CD1c-positive myeloid dendritic cell (primary cell): ENCODE measurements around the gene WBP4.

Source experiments
- DNase-seq: peaks from one replicate; pipeline ENCODE4 v3.0.0-alpha.2; 2016; ENCODE audit errors: extremely low spot score

Gene WBP4

DNA sequence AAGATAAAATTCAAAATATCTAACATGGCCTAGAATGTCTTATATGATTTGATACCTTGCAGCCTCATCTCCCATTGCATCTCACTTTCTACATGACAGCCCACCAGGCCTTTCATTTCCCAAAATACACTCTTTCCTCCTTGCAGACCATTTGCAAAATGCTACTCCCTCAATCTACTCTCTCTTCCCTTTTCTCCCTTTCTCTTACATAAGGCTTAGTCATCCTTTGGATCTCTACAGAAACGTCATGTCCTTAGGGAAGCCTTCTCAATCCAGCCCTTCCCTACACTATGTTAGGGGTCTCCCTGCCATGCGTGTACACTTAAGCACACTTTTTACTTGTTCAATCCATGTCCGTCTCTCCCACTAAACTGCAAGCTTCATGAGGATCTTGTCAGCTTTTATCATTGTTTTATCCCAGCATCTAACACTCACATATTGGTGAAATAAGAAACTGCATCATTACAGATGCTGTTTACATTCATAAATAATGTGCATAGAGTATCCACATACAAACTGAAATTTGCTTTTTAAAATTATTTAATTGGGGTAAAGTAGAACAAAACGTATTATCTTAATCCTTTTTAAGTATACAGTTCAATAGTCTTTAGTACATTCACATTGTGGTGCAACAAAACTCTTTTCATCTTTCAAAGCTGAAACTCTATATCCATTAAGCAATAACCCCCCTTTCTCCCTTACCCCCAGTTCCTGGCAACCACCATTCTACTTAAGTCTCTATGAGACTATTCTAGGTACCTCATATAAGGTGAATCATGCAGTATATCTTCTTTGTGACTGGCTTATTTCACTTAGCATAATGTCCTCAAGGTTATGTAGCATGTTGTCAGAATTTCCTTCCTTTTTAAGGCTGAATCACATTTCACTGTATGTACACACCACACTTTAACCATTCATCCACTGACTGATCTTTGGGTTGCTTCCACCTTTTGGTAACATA, 11.5 kb upstream of the WBP4 start:
- peak; percentile 77 for DNase-seq

DNA sequence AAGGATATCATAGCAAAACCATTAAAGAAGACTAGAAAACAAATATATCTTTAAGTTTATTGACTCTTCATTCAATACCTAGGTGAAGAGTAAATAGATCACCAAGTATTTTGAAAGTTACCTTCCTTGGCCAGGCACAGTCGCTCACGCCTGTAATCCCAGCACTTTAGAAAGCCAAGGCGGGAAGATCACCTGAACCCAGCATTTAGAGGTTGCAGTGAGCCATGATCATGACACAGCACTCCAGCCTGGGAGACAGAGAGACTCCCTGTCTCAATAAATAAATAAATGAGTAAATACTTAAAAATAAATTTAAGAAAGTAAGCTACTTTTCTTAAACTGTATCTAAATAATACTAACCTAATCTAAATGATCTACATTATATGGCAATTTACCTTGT, 8.9 kb upstream of the WBP4 start:
- DNase-seq: no peak

DNA sequence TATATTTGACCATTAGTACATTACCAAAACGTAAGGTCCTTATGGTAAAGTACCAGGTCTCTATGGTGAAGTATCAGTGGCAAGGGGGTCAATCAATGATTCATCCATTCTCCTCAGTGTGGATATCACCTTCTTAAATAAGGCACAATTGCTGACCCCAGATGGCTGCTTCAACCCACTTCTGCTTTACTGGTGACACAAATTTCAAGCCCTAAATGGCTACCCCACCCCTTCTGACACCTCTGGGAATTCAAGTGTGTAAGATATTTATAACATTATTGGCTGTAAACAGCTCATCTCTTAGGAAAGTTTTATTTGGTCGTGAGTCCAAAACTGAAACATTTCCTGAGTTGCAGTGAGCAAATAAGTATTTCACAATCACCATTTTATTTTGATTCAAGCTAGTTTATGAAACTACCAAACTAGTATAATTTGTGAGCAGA, 7.9 kb upstream of the WBP4 start:
- peak; percentile 72 for DNase-seq

DNA sequence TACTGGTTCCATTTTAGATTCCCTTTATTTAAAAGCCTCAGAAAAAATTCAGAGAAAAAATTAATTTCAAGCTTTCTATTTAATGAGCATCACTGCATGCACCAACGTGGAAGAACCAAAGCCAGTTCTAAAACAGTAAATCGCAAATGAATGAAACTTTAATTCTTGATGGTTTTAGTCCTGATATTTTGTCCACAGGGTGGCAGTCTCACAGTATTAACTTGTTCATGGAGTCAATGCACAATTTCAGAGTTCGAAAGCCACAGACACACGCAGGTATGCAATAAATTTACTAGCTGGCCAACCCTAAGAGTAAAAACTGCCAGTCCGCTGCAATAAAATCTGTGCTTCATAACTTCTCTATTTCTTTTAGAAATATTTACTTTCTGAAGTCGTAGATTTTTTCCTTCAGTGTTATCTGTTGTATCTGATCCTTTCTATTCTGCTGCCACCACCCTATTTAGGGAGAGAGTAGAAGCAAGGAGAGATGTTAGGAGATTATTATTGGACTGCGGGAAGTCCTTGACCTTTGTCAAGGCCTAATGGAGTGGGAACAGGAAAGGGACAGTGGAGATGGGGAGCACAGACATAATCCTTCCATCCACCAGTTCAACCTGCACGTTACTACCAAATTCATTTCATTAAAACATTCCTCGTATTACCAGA, 7.0 kb upstream of the WBP4 start:
- DNase-seq: peak; percentile 69

DNA sequence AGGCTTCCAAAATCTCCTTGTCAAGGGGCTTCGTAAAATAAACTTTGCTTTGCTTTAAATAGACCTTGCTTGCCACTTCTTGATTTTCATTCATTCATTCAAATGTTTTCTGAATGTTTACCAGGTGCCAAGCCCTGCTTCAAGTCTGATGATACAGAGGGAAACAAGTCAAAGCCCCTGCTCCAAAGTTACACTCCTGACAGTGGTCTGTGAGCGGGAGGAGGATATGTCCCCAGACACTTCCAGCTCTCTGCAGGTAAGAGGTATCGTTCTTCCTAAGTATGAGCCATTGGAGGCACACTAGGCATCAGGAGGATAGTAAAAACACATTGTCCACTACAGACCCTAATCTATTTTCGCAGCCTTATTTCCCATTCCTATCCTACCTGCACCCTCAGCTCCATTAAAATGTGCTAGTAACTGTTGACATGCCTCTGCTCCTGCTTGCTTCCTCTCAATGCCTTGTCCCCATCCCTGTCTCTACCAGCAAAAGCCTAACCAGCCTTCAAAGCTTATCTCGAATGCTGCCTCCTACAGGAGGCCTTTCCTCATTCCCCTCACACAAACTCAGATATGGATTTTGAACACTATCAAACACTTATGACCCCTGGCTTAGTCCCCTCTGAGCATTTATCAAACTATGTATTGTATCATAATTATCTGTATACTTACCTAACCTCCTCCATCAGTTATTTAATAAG, 6.2 kb upstream of the WBP4 start:
- peak; percentile 12 for DNase-seq

DNA sequence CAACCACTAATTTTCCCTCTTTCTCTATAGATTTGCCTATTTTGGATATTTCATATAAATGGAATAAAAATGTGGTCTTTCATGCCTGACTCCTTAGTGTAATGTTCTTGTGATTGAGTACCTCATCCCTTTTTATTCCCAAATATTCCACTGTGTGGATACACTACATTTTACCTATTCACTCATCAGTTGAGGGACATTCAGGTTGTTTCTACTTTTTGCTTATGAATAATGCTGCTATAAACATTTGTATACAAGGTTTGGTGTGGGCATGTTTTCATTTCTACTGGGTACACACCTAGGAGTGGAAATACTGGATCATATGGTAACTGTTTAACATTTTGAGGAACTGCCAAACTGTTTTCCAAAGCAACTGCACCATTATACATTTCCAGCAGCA, 5.1 kb upstream of the WBP4 start:
- peak; percentile 11 for DNase-seq

DNA sequence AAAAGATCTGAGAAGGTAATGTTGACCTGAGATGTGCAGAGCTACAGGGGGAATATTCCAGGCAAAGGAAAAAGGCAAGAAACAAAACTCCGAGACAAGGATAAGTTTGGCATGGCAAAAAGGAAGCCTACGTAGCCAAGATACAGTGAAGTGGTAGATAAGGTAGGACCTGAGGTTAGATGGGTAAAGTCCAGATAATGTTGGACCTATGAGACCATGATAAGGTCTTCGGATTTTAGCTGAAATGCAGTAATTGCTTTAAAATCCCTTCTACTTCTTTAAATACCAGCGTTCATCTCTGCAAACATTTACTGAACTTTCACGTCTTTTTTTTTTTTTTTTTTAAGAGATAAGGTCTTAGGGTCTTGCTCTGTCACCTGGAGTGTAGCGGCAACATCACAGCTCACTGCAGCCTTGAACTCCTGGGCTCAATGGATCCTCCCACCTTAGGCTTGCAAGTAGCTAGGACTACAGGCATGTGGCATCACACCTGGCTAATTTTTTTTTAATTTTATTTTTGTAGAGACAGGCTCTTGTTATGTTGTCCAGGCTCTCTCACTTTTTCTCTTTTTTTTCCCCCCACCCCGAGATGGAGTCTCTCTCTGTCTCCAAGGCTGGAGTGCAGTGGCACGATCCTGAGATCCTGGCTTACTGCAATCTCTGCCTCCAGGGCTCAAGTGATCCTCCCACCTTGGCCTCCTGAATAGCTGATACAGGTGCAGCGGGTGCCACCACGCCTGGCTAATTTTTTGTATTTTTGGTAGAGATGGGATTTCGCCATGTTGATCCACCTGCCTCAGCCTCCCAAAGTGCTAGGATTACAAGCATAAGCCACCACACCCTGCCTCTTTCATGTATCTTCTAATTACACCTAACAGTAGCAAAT, 4.2 kb upstream of the WBP4 start:
- DNase-seq: no peak

DNA sequence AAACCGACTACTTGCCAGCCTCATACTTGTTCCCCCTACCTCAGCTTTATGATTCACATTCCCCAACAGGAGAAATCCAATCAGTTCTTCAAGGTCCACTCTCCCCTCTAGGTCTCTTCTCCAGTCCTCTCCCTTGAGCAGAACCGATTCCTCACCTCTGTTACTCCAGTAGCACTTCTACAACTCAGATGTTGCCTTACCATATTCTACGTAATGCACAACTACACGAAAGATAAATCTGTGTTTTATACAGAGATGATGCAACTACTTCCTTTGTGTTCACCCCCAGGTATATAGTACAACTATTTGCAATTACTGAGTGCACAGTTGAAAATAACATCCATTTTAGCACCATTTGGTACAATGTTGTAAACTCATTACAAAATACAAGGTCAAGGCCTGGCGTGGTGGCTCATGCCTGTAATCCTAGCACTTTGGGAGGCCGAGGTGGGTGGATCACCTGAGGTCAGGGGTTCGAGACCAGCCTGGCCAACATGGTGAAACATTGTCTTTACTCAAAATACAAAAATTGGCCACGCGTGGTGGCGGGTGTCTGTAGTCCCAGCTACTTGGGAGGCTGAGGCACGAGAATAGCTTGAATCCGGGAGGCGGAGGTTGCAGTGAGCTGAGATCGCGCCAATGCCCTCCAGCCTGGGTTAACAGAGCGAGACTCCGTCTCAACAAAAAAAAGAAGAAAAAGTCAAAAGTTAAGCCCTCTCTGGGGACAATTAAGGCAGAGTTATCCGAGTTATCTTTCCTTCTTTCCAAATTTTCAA, 2.8 kb upstream of the WBP4 start:
- DNase-seq: no peak

DNA sequence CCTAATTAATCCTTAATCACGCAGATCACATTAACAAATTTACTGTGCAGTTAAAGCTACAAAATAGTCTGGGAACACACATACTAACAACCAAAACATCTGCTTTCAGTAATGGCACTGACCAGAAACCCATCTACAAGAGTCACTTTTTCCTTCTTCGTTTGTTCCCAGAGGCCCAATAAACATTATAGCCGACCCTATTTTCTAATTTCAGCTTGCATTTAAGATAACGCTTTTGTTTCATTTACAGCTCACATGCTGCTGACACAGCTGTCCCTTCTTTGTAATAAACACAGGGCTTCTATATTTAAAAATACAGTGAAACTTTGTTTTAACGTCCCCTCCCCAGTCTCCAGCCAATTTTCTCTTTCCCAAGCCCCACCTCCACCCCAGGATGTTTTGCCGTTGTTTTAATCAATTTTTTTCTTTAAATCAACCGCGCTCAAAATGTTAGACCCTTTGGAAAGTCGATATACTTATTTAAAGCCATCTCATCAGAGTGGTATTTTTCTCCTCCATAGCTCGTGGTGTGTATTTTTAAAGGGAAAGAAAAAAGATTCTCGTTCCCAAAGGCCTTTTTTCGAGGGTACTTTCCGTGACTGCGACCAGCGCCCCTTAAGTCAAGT, 1.7 kb upstream of the WBP4 start:
- peak; percentile 8 for DNase-seq

DNA sequence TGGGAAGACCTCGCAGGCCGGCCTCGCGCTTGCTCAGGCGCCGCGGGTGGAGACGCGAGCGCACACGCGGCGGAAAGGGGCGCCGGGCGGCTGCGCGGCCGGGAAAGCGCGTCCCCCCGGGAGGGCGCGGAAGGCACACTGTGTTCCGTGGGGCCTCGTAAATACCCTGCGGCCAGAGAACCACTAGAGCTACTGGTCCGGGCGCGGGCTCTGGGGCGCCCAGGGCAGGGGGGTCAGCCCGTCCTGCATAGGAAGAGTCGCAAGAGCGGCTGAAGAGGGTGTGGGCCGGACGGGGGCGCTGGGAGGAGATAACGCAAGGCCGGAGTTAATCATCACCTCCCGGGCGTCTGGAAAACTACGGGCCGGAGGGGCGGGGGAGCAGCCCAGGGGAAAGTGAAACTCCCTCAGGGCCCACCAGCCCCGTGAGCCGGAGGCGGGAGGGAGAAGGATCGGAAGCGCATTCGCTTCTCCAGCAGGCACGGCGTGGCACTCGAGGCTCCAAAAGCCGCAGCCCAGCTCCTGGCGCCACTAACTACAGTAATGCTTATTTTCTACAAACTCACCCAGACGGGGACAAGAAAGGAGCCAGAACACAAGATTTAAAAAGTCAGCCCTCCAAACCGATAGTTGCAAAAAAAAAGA, 1.1 kb upstream of the WBP4 start:
- peak; percentile 95 for DNase-seq

DNA sequence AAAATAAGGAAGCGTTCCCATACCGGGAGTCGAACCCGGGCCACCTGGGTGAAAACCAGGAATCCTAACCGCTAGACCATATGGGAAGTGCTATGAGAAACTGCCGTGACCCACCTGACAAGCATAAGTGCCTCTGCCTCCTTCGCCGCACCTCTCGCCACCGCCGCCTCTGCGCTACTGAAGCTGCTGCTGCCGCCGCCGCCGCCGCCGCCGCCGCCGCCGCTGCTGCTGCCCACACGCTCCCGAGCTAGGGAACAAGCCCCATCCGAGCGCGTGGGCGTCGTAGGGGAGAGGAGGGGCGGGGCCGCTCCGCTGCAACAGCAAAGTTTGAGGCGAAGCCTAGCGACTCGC, 610 bp upstream of the WBP4 start:
- DNase-seq: peak; percentile 95

DNA sequence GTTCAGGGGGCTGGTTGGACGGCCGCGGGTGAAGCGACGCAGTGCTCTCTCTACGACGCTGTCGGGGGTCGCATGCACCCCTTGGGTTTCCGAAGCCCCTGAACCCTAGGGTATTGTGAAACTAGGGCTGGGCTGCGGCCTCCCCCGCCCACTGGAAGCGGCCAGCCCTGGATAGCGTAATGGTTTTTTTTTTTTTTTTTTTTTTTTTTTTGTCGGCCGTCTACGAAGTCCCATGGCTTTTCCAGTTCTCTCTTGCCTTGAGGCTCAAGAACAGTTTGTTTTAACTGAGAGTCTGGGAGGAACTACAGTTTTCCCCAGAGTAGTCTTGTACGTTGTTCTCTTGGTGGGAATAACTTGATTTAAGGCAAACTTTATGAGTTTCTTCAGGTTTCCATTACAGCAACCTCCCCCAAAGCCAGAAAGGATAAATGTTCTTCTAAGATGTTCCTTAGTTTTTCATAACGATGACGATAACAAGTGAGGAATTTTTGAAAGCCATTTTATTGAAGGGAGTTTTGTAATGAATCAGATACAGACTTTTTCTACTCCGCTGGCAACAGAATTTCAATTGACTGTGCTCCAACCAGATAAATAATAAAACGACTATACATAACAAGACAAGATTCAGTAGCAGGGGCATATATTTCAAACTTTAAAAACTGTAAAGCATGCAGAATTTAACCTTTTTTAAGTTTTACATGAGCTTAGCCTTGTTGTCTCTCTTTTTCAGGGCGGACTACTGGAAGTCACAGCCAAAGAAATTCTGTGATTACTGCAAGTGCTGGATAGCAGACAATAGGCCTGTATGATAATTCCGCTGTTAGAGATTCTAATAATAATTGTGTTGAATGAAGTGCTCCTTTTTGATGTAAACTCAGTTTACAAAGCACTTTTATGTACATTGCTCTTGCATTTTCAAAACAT, 867 bp downstream of the WBP4 start:
- peak; percentile 82 for DNase-seq

DNA sequence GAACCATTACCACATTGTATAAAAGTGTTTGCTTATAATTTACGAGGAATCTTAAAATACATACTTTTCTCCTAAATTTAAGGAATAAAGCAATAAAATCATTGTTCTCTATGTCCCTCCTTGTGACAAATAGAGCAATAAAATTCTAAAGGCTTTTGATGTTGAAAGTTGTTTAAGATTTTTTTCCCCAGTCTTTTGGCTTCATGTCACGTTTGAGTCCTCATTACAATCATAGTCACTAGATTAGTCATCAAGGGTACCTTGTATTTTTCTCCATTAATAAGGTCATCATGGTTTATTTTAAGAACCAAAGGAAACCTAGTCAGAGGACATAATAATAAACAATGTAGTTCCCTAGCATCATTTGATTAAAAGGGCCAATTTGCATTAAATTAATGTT, 3.2 kb downstream of the WBP4 start:
- DNase-seq: no peak

DNA sequence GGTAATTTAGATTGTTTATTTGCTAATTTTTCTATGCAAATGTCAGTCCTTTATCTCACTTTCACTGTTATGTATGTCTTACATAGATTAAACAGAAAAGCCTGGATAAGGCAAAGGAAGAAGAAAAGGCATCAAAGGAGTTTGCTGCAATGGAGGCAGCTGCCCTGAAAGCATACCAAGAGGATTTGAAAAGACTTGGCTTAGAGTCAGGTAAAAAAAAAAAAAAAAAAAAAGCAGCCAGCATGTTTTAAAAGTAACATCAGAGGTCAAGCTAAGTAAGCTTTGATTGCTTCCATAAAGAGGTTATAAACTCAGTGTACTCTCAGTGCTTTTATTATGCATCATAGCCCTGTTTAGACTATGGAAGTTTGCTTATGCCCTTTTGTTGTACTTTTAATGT, 3.8 kb downstream of the WBP4 start:
- DNase-seq: no peak

DNA sequence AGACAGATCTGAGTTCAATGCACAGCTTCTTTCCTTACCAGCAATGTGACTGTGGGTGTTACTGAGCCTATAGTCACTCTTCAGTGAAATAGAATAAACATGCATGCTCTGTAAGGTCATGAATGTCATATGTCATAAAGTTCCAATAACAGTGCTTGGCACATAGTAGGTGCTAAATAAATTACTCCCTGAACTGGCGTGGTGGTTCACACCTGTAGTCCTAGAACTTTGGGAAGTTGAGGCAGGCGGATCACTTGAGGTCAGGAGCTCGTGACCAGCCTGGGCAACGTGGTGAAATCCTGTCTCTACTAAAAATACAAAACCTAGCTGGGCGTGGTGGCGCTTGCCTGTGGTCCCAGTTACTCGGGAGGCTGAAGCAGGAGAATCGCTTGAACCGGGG, 13.2 kb downstream of the WBP4 start:
- no peak for DNase-seq

DNA sequence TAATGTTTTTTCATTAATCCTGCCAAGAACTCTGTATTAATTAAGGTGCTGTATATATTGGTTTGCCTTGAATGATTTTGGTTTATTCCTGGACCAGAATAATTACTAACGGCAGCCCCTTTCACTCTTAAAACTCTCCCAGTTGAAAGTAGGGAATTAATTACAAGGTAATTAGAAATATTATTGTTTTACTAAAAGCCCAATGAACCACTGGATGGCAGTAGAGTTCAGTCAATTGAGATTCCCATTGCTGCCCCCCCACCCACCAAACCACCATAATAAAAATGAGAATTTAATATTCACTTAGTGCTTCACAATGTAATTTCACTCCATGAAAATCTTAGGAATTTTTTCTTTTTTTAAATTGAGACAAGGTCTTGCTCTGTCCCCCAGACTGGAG, 13.7 kb downstream of the WBP4 start:
- peak; percentile 55 for DNase-seq

DNA sequence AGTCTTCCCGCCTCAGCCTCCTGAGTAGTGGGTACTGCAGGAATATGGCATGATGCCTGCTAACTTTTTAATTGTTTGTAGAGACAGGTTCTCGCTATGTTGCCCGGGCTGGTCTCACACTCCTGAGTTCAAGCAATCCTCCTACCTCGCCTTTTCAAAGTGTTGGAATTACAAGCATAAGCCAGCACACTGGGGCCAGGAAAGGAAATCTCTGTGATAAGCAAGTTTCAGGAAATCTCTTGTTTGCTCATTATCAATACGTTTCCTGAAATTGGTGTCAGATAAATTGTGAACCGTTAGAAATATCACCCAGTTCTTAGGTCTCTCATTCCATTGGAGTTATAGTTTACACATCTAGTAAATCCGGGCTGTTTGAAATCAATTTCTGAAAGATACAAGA, 14.2 kb downstream of the WBP4 start:
- no peak for DNase-seq

DNA sequence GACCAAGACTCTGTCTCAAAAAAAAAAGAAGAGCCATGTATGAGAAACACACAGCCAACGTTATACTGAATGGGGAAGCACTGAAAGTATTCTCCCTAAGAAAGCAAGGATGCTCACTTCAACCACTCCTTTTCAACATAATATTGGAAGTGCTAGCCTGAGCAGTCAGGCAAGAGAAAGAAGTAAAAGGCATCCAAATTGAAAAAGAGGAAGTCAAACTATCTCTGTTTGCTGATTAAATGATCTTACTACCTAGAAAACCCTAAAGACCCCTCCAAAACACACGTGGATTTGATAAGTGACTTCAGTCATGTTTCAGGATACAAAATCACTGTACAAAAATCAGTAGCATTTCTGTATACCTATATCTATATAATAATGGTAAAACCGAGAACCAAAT, 16.2 kb downstream of the WBP4 start:
- DNase-seq: no peak

DNA sequence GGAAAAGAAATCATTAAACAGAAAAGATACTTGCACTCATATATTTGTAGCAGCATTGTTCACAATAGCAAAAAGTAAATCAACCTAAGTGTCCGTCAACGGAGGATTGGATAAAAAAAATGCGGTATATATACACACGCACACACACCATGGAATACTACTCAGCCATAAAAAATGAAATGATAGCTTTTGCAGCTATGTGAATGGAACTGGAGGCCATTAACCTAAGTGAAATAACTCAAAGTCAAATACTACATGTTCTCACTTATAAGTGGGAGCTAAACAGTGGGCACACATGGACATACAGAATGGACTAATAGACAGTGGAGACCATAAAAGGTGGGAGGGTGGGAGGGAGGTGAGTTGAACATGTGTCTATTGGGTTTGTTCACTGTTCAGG, 18.4 kb downstream of the WBP4 start:
- DNase-seq: no peak
